Fibroblast of upper back skin (primary cell): ENCODE data around the gene MED8.
"Not testable (repeated sequence)": the region's sequence is repeated elsewhere in the genome, so short reads cannot be mapped to it uniquely, and the experiment has no call there.

Source experiments
- DNase-seq: peaks from one replicate; pipeline ENCODE4 v3.0.0-alpha.2; 2013

MED8 gene

GRCh38 chr1:43421976-43422750 lies 32.6 kb upstream of the MED8 start:
- no peak for DNase-seq

DNA sequence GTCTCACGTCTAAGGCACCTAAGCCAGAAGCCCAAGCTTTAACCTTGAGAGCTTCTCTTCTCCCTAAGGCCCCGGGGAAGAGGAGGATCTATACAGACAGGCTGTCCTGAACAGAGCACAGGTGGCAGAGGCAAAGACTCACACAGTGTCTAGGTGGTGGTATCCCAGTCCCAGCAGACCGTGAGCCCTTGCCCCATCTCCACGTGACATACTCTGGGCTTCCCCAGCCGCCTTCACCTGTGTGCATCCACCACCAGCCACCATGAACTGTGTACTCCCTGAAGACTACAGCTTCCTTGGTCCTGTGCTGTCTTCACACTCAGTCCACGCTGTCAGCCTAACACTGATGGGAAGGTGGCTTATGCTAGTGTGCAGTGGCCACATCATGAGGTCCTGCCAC lies 31.8 kb upstream of the MED8 start:
- DNase-seq = no peak

DNA sequence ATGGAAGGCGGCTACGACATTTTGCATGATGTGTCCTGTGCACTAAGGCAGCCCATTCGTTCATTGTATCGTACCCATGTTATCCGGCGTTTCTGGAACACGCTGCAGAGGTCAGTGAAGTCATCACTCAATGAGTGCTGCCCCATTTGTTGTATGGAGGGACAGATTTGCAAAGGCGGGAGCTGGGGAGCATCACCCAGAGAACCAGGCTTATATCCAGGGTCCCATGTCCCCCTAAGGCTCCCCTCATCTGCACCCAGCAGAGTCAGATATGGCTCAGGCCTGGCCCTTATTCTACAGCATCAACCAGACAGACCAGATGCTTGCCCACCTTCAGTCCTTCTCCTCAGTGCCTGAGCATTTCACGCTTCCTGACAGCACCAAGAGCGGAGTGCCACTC lies 31.3 kb upstream of the MED8 start:
- DNase-seq = no peak

DNA sequence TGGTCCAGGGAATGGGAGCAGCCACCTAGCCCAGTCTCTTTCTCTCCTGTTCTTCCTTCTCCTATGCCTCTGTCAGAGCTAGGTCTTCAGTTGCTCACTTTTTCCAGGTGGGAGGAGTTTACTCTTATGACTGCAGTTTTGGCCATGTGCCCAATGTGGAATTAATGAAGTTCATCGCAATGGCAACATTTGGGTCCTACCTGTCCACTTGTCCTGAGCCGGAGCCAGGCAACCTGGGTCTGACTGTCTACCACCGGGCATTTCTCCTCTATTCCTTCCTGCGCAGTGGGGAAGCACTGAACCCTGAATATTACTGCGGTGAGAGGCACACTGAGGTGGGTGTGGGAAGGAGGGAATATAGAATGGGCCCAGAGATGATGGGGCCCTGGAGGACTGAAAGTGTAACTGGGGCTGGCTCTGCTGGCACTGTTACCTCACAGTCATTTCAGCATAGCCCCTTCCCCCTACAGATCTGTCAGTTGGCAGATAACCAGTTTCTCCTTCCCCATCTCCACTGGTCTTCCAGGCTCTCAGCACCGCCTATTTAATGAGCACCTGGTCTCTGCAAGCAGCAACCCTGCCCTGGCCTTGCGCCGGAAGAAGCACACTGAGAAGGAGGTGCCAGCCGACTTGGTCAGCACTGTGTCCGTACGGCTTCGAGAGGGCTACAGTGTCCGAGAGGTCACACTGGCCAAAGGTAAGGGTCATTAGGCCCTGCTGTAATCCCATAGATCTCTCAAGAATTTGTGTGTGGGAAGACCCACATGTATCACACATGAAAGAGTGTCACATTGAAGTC lies 30.2 kb upstream of the MED8 start:
- no peak for DNase-seq

DNA sequence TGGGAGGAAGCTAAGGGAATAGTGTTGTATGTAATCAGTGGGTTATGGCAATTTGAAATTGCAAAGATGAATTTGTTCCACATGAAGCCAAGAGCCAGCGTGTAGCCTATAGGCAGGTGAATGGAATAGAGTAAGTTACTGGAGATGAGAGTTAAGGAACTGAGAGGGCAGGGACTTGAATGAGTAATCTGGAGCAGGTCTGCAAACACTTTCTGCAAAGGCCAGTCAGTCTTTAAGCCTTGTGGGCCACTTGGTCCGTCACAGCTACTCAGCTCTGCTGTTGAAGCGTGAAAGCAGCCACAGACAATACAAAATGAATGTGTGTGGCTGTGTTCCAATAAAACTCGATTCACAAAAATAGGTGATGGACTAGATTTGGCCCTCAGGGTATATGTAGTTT lies 29.3 kb upstream of the MED8 start:
- DNase-seq = no peak

- no peak for DNase-seq
These were observed 26.3 kb upstream of the MED8 start for GRCh38 chr1:43415901-43416300.

DNA sequence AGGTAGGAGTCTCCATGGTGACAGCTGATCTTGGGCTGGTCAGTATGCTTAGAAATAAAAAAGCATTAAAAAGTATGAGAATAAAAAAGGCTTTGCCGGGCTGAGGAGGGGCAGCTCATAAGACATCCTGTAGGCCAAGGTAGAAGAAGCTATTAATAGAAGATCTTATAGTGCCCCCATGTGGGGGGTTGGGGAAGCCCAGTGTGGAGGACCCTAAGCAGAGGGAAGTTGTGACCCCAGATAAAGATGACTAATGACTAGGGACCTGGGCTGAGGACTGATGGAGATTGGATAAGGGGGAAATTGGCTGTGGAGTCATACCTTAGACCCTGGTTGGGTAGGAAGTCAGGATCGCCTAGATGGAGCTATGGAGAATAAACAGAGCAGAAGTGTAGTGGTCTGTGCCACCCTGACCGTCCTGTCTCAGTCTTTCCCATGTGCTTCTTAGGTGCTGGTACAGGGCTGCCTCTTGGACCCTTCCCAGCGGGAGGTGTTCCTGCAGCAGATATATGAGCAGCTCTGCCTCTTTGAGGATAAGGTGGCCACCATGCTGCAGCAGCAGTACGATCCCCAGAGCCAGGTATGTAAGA lies 25.1 kb upstream of the MED8 start:
- DNase-seq = peak; percentile 49

DNA sequence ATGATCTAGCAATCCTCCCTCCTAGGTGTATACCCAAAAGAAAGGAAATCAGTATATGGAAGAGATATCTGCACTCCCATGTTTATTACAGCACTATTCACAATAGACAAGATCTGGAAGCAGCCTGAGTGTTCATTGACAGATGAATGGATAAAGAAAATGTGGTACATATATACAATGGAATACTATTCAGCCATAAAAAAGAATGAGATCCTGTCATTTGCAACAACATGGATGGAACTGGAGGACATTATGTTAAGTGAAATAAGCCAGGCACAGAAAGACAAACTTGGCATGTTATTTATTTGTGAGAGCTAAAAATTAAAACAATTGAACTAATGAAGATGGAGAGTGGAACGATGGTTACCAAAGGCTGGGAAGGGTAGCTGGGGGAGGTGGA lies 23.8 kb upstream of the MED8 start:
- not testable (repeated sequence) for DNase-seq

GRCh38 chr1:43410571-43410970 lies 21.0 kb upstream of the MED8 start:
- DNase-seq = no peak

DNA sequence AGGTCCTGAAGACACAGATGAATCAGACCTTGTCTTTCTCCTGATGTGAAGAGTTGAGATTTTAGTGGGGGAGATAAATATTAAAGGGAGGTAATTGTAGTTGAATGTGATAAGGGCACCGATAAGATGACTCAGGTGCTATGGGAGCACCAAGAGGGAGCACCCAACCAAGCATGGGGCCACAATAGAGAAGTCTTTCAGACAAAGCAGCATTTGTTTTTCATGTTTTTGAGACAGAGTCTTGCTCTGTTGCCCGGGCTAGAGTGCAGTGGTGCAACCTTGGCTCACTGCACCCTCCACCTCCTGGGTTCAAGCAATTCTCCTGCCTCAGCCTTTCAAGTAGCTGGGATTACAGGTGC lies 16.3 kb upstream of the MED8 start:
- no peak for DNase-seq

GRCh38 chr1:43405219-43405875 lies 15.7 kb upstream of the MED8 start:
- no peak for DNase-seq

DNA sequence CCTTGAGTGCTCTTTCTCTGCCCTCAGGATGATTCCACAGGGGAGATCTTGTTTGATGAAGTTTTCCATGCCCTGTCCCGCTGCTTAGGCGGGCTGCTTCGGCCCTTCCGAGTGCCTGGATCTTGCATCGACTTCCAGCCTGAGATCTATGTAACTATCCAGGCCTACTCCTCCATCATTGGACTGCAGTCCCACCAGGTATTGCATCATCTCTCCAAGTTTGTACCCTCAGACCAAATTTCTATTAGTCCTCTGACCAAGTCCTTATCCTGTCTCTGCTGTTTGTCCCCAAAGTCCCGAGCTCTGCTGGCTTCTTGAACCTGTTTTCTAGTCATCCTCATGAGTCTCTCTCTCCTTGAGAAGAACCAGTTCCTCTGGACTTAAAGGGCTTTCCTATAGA lies 14.8 kb upstream of the MED8 start:
- DNase-seq = no peak

DNA sequence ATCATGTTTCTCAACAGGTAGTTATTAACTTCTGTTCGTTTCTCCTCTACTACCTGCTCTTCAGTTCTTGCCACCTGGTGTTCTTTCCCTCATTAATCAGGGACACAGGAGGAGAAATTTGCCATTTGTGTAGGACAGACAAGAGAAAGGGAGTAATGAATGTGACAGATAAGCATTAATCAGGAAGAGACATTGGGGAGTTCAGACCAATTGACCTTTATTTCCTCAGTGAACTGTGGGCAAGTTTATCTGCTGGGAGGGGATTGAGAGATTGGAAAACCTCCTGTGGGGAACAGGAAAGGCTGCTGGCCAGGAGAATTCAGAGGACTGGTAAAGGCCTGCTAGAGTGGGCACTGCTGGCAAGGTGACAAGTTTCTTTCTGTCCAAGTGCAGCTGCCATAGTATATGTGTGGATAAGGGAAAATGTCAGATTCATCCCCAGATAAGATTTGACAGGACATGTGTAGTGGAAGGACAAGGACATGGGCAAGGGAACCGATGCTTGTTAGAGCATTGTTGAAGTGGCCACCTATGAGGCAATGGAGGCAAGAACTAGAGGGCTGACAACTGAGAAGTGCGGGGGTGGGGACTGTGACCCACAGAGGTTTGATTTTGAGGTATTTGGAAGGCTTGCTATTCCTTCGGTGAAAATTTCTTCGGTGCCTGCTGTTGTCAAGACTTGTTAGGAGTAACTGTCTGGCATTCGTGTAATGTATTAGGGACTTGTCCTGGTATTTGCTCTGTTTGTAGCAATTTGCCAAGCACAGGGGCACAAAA lies 12.7 kb upstream of the MED8 start:
- DNase-seq = no peak

DNA sequence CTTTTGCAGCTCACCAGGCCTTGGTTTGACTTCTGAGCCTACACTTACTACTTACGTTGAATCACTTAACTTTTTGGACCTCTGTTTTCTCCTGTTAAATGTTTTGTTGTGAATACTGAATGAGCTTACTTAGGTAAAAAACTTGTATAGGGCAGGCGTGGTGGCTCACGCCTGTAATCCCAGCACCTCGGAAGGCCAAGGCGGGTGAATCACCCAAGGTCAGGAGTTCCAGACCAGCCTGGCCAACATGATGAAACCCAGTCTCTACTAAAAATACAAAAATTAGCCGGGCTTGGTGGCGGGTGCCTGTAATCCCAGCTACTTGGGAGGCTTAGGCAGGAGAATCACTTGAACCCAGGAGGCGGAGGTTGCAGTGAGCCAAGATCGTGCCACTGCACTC lies 10.8 kb upstream of the MED8 start:
- DNase-seq = not testable (repeated sequence)

DNA sequence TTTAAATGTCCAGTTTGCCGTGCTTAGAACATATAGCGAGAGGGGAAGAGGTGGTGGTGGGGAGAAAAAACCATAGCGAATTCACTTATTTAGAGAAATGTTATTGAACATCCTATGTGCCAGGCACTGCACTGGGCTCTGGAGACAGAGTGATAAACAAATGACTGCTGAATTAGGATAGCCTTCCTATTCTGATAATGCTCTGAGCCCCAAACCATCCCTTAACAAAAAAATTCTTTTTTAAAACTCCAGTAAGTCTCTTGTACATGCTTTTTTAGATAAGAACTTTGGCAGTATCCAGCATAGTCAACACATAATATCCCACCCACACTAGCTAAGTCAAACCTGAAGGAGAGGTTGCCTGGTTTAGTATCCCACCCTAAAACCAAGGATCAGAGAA lies 8.6 kb upstream of the MED8 start:
- DNase-seq = no peak

DNA sequence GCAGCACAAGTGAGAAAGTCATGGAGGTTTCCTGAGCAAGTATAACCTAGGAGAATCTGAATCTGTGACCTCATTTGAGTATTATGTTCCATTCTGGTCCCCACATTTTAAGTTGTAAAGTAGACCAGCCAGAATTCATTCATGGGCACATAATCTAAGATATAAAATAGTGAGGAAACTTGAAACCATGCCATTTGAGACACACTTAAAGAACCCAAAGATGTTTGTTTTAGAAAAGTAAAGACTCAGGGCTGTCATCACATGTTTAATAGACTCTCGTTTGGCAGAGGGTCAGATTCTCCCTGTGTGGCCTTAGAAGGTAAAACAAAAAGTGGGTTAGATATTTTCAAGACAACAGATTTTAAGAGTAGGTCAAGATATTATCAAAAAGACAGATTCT lies 6.5 kb upstream of the MED8 start:
- DNase-seq = no peak

DNA sequence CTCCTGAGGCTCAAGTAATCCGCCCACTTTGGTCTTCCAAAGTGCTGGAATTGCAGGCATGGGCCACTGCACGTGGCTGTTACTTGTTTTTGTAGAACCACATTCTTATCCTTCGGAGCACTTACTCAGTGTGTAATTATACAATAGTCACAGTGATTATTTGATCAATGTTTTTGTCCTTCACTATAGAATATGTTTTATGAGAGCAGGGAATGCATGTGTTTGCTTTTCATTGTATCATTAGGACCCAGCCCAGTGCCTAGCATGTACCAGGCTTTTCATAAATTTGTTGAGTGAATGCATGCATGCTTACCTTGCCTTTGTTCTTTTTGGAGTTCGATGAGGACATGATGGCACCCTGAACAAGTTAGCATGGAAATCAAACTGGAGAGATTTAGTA lies 5.9 kb upstream of the MED8 start:
- DNase-seq = no peak

- no peak for DNase-seq
These were observed 3.1 kb upstream of the MED8 start for GRCh38 chr1:43392702-43393101.

GRCh38 chr1:43388613-43389012 lies 987 bp downstream of the MED8 start:
- DNase-seq = no peak

DNA sequence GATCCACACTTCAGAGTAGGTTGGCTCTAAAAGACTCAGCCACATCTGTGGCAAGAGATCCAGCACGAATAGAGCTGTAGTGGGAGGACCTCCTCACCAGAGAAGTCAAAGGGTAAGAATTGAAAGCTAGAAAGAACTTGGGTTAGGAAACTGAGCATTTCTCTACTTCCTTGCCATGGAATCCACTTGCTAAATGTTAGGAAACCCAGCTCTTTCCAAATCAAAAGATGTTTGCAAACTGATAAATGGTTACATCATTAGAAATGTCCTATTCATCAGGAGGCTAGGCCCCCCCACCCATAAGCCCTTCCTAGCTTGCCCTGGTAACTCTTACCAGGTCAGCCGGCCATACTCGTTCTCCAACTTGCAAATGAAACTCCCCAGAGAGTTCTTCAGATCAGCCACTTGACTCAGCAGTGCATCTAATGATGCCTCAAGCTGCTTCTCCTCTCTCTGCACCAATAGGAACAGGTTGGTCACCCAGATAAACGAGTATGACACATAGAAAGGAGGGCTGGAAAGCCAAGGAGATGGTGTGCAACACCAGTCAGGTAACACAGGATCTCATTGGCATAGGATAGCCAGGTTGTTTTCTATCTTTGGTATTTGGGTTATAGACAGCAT lies 1.5 kb downstream of the MED8 start:
- DNase-seq = no peak

DNA sequence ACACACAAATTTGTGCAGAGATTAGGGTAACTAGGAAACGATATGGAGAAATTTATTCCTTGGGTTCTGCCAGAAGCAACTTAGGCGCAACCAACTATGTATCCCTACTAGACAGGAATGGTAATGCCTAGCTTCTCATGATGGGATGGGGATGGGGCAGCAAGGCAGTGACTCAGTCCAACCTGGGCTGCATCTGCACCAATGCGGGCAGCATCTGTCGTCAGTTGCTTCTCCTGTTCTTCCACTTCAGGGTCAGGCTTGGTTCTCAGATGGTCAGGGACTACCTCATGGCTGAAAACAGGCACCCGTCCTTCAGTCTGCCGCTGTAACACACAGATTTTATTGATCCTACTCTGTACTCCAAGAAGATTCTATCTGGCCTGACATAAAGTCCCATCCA lies 2.9 kb downstream of the MED8 start:
- DNase-seq = no peak

- no peak for DNase-seq
These were observed 6.2 kb downstream of the MED8 start for GRCh38 chr1:43383449-43383848.
